ENCODE results near the gene ACTR10.

ACTR10 gene

DNA sequence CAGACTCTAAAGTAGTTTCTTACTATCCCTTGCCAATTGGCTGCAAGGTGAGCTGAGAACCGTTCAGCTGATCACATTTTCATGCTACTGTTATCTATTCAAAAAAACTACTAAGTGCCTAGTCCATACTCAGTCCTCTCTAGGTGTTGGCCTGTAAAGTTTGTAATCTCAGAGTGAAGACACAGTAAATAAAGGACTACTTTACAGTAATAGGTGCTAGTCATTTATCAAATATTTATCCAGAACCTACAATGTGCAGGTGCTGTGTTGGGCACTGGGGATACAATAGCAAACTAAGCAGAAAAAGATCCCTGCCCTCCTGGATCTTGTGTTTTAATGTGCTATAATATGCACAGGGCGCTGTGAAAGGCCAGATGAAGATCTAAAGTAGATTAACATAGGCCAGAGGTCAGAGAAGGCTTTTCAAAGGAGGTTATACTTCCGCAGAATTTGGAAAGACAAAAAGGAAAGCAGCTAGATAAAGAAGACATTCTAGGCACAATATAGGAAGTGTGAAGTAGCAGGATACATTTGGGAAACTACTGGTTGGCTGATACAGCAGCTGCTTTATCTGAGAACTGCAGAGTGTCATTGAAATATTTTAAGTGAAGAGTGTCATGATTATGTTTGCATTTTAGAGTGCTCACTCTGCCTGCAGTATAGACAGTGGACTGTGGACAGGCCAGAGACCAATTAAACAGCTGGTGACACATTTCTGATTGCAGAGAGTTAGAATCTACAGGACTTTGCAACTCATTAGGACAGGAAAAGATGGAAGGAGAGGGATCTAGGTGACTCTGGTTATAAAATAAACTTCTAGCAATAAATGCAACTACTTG lies 8.0 kb upstream of the ACTR10 start:
- H3K4me3 ChIP-seq (ENCODE audit: low read length), result no peak overlapping the region
- DNase-seq (ENCODE audit: low read depth), result no peak
- no peak for TF ChIP-seq CTCF (conservative IDR thresholded peaks at IDR 0.05; ENCODE audit: low read depth, low read length)

- DNase-seq (ENCODE audit: low read depth), result no peak
- no peak for TF ChIP-seq CTCF (conservative IDR thresholded peaks at IDR 0.05; ENCODE audit: low read depth, low read length)
- no peak overlapping the region for H3K4me3 ChIP-seq (ENCODE audit: low read length)
These were observed 6.4 kb upstream of the ACTR10 start for GRCh38 chr14:58193542-58193941.

DNA sequence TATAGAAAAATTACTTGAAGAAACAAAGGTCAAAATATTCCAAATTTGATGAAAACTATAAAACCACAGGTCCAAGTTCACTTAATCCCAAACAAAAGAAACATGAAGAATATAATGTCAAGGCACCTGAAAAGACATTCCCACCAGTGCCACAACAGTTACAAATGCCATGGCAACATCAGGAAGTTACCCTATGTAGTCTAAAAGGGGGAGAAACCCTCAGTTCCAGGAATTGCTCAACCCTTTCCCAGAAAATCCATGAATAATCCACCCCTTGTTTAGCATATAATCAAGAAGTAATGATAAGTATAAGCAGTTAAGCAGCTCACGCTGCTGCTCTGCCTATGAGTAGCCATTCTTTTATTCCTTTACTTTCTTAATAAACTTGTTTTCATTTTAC lies 3.8 kb upstream of the ACTR10 start:
- no peak for DNase-seq (ENCODE audit: low read depth)
- no peak overlapping the region for H3K4me3 ChIP-seq (ENCODE audit: low read length)
- no peak for TF ChIP-seq CTCF (conservative IDR thresholded peaks at IDR 0.05; ENCODE audit: low read depth, low read length)

- TF ChIP-seq CTCF (conservative IDR thresholded peaks at IDR 0.05; ENCODE audit: low read depth, low read length), result no peak
- DNase-seq (ENCODE audit: low read depth), result no peak
- H3K4me3 ChIP-seq (ENCODE audit: low read length), result no peak overlapping the region
These were observed 1.9 kb upstream of the ACTR10 start for GRCh38 chr14:58198086-58198485.

DNA sequence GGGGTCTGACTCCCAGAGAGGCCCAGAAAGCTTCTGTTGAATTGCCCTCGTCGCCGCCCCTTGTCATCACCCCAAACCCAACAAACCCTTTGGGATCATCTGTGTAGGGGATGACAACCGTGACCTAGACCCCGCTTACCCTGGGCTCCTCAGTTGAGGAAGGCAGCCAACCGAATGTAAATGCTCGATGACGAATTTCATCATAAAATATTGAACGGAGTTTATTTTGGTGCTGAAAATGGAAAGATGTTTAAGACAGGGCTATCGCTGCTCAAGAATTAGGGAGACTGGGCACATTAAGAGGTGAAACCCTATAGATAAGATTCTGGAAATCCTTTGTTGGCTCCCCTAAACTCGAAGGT lies 512 bp downstream of the ACTR10 start:
- peak overlapping the region; percentile 97 for H3K4me3 ChIP-seq (ENCODE audit: low read length)
- no peak for TF ChIP-seq CTCF (conservative IDR thresholded peaks at IDR 0.05; ENCODE audit: low read depth, low read length)
- no peak for DNase-seq (ENCODE audit: low read depth)

- DNase-seq (ENCODE audit: low read depth), result peak; percentile 25
- TF ChIP-seq CTCF (conservative IDR thresholded peaks at IDR 0.05; ENCODE audit: low read depth, low read length), result no peak
- H3K4me3 ChIP-seq (ENCODE audit: low read length), result peak overlapping the region; percentile 97
These were observed 897 bp downstream of the ACTR10 start for GRCh38 chr14:58200846-58201245.

- H3K4me3 ChIP-seq (ENCODE audit: low read length), result no peak overlapping the region
- TF ChIP-seq CTCF (conservative IDR thresholded peaks at IDR 0.05; ENCODE audit: low read depth, low read length), result no peak
- no peak for DNase-seq (ENCODE audit: low read depth)
These were observed 13.2 kb downstream of the ACTR10 start for GRCh38 chr14:58213176-58213575.

All from retinal pigment epithelial cell (primary cell).